ENCODE data around the gene GRIPAP1.

GRIPAP1 gene

DNA sequence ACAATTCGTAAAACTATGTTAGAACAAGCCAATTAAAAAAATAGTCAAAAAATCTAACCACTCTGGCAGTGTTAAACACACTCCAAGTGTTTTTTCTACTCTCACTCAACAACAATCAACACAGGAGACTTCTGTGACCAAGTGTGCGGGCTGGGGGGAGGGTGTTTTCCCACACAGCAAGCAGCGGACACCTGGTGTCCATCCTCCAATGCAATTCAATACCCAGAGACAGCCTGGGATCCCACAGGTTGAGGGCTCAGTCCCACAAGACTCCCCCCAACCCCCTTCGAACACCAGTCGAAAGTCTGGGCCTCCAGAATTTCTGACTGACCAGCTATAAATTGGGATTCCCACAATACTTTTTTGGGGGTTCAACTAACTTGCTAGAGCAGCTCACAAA, 74.9 kb downstream of the GRIPAP1 start:
- in situ Hi-C loops (cut with MboI; ENCODE audit: low sequenced_read_pairs), result no loop called here

DNA sequence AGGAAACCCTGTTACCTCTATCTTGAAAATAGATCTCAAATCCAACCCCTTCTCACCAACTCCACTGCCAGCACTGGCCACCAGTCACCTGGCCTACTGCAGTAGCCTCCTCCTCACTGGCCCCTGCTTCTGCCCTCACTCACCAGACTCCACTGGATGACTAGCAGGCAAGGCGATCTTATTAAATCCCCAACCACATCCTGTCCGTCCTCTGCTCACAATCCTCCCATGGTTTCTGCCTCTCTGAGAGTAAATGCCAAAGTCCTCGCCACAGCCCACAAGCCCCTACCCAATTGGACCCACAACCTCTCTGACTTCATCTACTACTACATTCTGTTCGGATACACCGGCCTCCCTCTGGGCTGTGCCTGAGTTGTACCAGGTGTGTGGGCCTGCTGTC, 77.8 kb downstream of the GRIPAP1 start:
- in situ Hi-C loops (cut with MboI; ENCODE audit: low sequenced_read_pairs), result no loop called here

DNA sequence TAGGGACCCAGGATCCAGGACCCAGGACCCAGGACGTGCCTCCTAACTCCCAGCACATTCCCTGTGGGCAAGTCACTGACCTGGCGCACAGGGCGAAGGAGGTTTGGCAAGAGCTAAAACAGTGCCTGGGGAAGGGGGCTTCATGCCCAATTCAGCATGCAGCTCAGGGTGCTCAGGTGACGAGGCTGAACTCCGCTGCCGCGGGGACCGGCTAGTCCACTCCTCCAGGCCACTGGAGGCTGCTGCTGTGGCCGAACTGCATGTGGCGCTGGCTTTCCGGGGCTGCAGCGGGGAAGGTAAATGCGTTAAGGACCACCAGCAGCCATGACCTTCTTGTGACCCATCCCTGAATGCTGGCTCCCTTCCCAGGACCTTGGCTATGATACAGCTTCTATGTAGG, 78.3 kb downstream of the GRIPAP1 start:
- in situ Hi-C loops (cut with MboI; ENCODE audit: low sequenced_read_pairs), result no loop called here

All from HL-60/S4 treated with phorbol 12-myristate 13-acetate at 8.2 ng/mL for 4 days and 3 days (cell line).